ENCODE measurements around the gene ANAPC15. TPM values are rescaled to one million over a fixed set of nuclear protein-coding genes. Genes with fewer than 3 reads are reported as not detected.
A peak's percentile ranks its signal among the peaks of the same experiment; 100 is the strongest.

ANAPC15 gene
- total RNA-seq, 8 experiments from 2014 or later, result 25.2 to 95.2 (median 38.8) TPM

- ATAC-seq (replicated peaks in 6 of 8), result peak in 3 of 8 experiments; percentile 18 to 37 (median 27)
- 0 to 18% (median 2%) methylated on average over 3 to 7 of the region's 16 CpGs; no CpG with 5 or more reads in 2 of the 10 experiments for WGBS, 10 experiments
- H3K27ac ChIP-seq, result no peak overlapping the region
- H3K4me3 ChIP-seq, result peak overlapping the region; percentile 52 to 68 (median 54)
- in situ Hi-C loops (cut with MboI; ENCODE audit: low pct_unique_long_range_greater_than_20kb in 2 of 9, low sequenced_read_pairs in 9 of 9, unreplicated experiment in 9 of 9), result loop anchor here in 1 of 9 experiments (10.0 kb wide), 1 partner anchor 55 kb away; no protein-coding TSS in a partner anchor
- peaks cover 5 to 6% of the 10 kb centered on the region in 2 donors for H3K4me1 ChIP-seq (replicated peaks in 1 of 2)
These were observed 32.6 kb downstream of the ANAPC15 start for GRCh38 chr11:72079819-72080325.

GRCh38 chr11:72078477-72078876 is 34.0 kb downstream of the ANAPC15 start:
- Histone ChIP-seq H3K27ac (no peak overlapping the region), H3K4me3 (no peak overlapping the region), H3K4me1 (replicated peaks in 1 of 2) (peaks cover 5 to 6% of the 10 kb centered on the region in 2 donors)
- WGBS, 10 experiments, result 65 to 96% (median 88%) methylated on average over 2 to 6 of the region's 6 CpGs
- no peak for ATAC-seq (replicated peaks in 6 of 8)
- in situ Hi-C loops (cut with MboI; ENCODE audit: low pct_unique_long_range_greater_than_20kb in 2 of 9, low sequenced_read_pairs in 9 of 9, unreplicated experiment in 9 of 9), result no loop called here

- peaks cover 0 to 6% of the 10 kb centered on the region in 2 donors for H3K4me1 ChIP-seq (replicated peaks in 1 of 2)
- no peak for ATAC-seq (replicated peaks in 6 of 8)
- H3K27ac ChIP-seq, result no peak overlapping the region
- WGBS, 10 experiments, result 80 to 100% (median 94%) methylated on average over 1 to 4 of the region's 4 CpGs; no CpG with 5 or more reads in 3 of the 10 experiments
- no peak overlapping the region for H3K4me3 ChIP-seq
- in situ Hi-C loops (cut with MboI; ENCODE audit: low pct_unique_long_range_greater_than_20kb in 2 of 9, low sequenced_read_pairs in 9 of 9, unreplicated experiment in 9 of 9), result no loop called here
These were observed 36.7 kb downstream of the ANAPC15 start for GRCh38 chr11:72075756-72076155.

GRCh38 chr11:72075109-72075508 is 37.4 kb downstream of the ANAPC15 start:
- 100% methylated on average over 1 of the region's 1 CpG; no CpG with 5 or more reads in 6 of the 10 experiments for WGBS, 10 experiments
- Histone ChIP-seq H3K4me1 (replicated peaks in 1 of 2) (peaks cover 2 to 6% of the 10 kb centered on the region in 2 donors), H3K27ac (no peak overlapping the region), H3K4me3 (no peak overlapping the region)
- in situ Hi-C loops (cut with MboI; ENCODE audit: low pct_unique_long_range_greater_than_20kb in 2 of 9, low sequenced_read_pairs in 9 of 9, unreplicated experiment in 9 of 9), result no loop called here
- no peak for ATAC-seq (replicated peaks in 6 of 8)

- in situ Hi-C loops (cut with MboI; ENCODE audit: low pct_unique_long_range_greater_than_20kb in 2 of 9, low sequenced_read_pairs in 9 of 9, unreplicated experiment in 9 of 9), result no loop called here
- H3K4me3 ChIP-seq, result no peak overlapping the region
- WGBS, 10 experiments, result 0 to 100% (median 81%) methylated on average over 1 to 3 of the region's 3 CpGs; no CpG with 5 or more reads in 5 of the 10 experiments
- peak in 5 of 8 experiments; percentile 39 to 59 (median 54) for ATAC-seq (replicated peaks in 6 of 8)
- H3K27ac ChIP-seq, result no peak overlapping the region
- peaks cover 0 to 9% of the 10 kb centered on the region in 2 donors for H3K4me1 ChIP-seq (replicated peaks in 1 of 2)
These were observed 40.1 kb downstream of the ANAPC15 start for GRCh38 chr11:72072348-72072747.

GRCh38 chr11:72070491-72070890 is 42.0 kb downstream of the ANAPC15 start:
- H3K27ac ChIP-seq, result no peak overlapping the region
- H3K4me3 ChIP-seq, result no peak overlapping the region
- no peak for ATAC-seq (replicated peaks in 6 of 8)
- 90 to 100% (median 100%) methylated on average over 1 to 4 of the region's 7 CpGs; no CpG with 5 or more reads in 3 of the 10 experiments for WGBS, 10 experiments
- in situ Hi-C loops (cut with MboI; ENCODE audit: low pct_unique_long_range_greater_than_20kb in 2 of 9, low sequenced_read_pairs in 9 of 9, unreplicated experiment in 9 of 9), result no loop called here
- H3K4me1 ChIP-seq (replicated peaks in 1 of 2), result peaks cover 0 to 9% of the 10 kb centered on the region in 2 donors

- Histone ChIP-seq H3K27ac (peak overlapping the region in 1 of 2 donors; percentile 42), H3K4me1 (replicated peaks in 1 of 2) (peaks cover 0 to 9% of the 10 kb centered on the region in 2 donors), H3K4me3 (no peak overlapping the region)
- ATAC-seq (replicated peaks in 6 of 8), result peak; percentile 73 to 95 (median 90)
- 10 to 20% (median 20%) methylated on average over 1 to 2 of the region's 2 CpGs; no CpG with 5 or more reads in 7 of the 10 experiments for WGBS, 10 experiments
- in situ Hi-C loops (cut with MboI; ENCODE audit: low pct_unique_long_range_greater_than_20kb in 2 of 9, low sequenced_read_pairs in 9 of 9, unreplicated experiment in 9 of 9), result no loop called here
These were observed 42.7 kb downstream of the ANAPC15 start for GRCh38 chr11:72069787-72070251.

- Histone ChIP-seq H3K4me1 (replicated peaks in 1 of 2) (peaks cover 0 to 9% of the 10 kb centered on the region in 2 donors), H3K27ac (no peak overlapping the region), H3K4me3 (no peak overlapping the region)
- in situ Hi-C loops (cut with MboI; ENCODE audit: low pct_unique_long_range_greater_than_20kb in 2 of 9, low sequenced_read_pairs in 9 of 9, unreplicated experiment in 9 of 9), result no loop called here
- ATAC-seq (replicated peaks in 6 of 8), result peak in 2 of 8 experiments; percentile 9 to 24
These were observed 43.3 kb downstream of the ANAPC15 start for GRCh38 chr11:72069200-72069599.

- Histone ChIP-seq H3K27ac (no peak overlapping the region), H3K4me1 (replicated peaks in 1 of 2) (peaks cover 0 to 9% of the 10 kb centered on the region in 2 donors), H3K4me3 (no peak overlapping the region)
- in situ Hi-C loops (cut with MboI; ENCODE audit: low pct_unique_long_range_greater_than_20kb in 2 of 9, low sequenced_read_pairs in 9 of 9, unreplicated experiment in 9 of 9), result no loop called here
- no peak for ATAC-seq (replicated peaks in 6 of 8)
These were observed 44.8 kb downstream of the ANAPC15 start for GRCh38 chr11:72067676-72068075.

GRCh38 chr11:72067266-72067665 is 45.2 kb downstream of the ANAPC15 start:
- no peak overlapping the region for H3K27ac ChIP-seq
- H3K4me1 ChIP-seq (replicated peaks in 1 of 2), result peaks cover 0 to 9% of the 10 kb centered on the region in 2 donors
- in situ Hi-C loops (cut with MboI; ENCODE audit: low pct_unique_long_range_greater_than_20kb in 2 of 9, low sequenced_read_pairs in 9 of 9, unreplicated experiment in 9 of 9), result no loop called here
- ATAC-seq (replicated peaks in 6 of 8), result no peak
- no peak overlapping the region for H3K4me3 ChIP-seq

GRCh38 chr11:72066855-72067254 is 45.6 kb downstream of the ANAPC15 start:
- no peak overlapping the region for H3K4me3 ChIP-seq
- ATAC-seq (replicated peaks in 6 of 8), result no peak
- H3K4me1 ChIP-seq (replicated peaks in 1 of 2), result peaks cover 0 to 9% of the 10 kb centered on the region in 2 donors
- in situ Hi-C loops (cut with MboI; ENCODE audit: low pct_unique_long_range_greater_than_20kb in 2 of 9, low sequenced_read_pairs in 9 of 9, unreplicated experiment in 9 of 9), result no loop called here
- H3K27ac ChIP-seq, result no peak overlapping the region

GRCh38 chr11:72061739-72062396 is 50.6 kb downstream of the ANAPC15 start:
- ATAC-seq (replicated peaks in 6 of 8), result no peak

More at GRCh38 chr11:72061739-72062396, 50.6 kb downstream of the ANAPC15 start:
- Histone ChIP-seq H3K4me1 (replicated peaks in 1 of 2) (peaks cover 0 to 2% of the 10 kb centered on the region in 2 donors), H3K4me3 (no peak overlapping the region), H3K27ac (no peak overlapping the region)
- in situ Hi-C loops (cut with MboI; ENCODE audit: low pct_unique_long_range_greater_than_20kb in 2 of 9, low sequenced_read_pairs in 9 of 9, unreplicated experiment in 9 of 9), result no loop called here
- WGBS, 10 experiments, result 80 to 100% (median 88%) methylated on average over 1 to 5 of the region's 5 CpGs; no CpG with 5 or more reads in 1 of the 10 experiments
